A549 (cell line): ENCODE measurements around the gene GRPEL2.

Source experiments
- CEBPB ChIP-seq, 2 experiments: fragments of >200 bp in 1 of 2; sonication (Bioruptor Twin) in 1 of 2; formaldehyde crosslinking in 1 of 2; IDR thresholded peaks; 2 replicates each; pipeline ENCODE4 v1.6.1; 2012 to 2016
- EP300 ChIP-seq, 2 experiments: fragments of >200 bp; sonication (Bioruptor Twin); formaldehyde crosslinking; IDR thresholded peaks; 2 replicates in 1 of 2; 3 replicates in 1 of 2; pipeline ENCODE4 v1.6.1; 2016 to 2017
- TF ChIP-seq, protein P1 (sequence below): fragments of >200 bp; sonication (Bioruptor Twin); formaldehyde crosslinking; IDR thresholded peaks from 3 replicates; pipeline ENCODE4 v1.5.1; 2016
- TF ChIP-seq, protein P2 (sequence below): IDR thresholded peaks from 2 replicates; pipeline ENCODE4 v1.6.1; 2012

DNA sequence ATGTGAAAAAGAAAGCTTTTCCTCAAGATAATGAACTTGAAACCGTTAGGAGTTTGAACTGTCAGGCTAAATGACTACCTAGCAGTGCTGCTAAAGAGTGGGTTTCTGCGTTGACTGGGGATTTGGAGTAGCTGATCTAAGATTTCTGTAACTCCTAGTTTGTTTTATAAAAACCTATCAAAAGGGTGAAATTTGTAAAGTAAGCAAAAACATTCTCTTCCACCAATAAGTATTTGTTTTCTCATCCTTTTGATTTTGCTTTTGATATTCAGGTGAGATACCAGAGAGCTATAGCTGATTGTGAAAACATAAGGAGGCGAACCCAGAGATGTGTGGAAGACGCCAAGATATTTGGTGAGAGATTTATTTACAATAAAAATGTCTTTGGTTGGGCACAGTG, 4.1 kb downstream of the GRPEL2 start:
- no peak for TF ChIP-seq CEBPB (IDR thresholded peaks at IDR 0.05)
- TF ChIP-seq EP300 (IDR thresholded peaks at IDR 0.05): no peak
- TF ChIP-seq, protein P1, sequence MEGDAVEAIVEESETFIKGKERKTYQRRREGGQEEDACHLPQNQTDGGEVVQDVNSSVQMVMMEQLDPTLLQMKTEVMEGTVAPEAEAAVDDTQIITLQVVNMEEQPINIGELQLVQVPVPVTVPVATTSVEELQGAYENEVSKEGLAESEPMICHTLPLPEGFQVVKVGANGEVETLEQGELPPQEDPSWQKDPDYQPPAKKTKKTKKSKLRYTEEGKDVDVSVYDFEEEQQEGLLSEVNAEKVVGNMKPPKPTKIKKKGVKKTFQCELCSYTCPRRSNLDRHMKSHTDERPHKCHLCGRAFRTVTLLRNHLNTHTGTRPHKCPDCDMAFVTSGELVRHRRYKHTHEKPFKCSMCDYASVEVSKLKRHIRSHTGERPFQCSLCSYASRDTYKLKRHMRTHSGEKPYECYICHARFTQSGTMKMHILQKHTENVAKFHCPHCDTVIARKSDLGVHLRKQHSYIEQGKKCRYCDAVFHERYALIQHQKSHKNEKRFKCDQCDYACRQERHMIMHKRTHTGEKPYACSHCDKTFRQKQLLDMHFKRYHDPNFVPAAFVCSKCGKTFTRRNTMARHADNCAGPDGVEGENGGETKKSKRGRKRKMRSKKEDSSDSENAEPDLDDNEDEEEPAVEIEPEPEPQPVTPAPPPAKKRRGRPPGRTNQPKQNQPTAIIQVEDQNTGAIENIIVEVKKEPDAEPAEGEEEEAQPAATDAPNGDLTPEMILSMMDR: no peak
- TF ChIP-seq, protein P2, sequence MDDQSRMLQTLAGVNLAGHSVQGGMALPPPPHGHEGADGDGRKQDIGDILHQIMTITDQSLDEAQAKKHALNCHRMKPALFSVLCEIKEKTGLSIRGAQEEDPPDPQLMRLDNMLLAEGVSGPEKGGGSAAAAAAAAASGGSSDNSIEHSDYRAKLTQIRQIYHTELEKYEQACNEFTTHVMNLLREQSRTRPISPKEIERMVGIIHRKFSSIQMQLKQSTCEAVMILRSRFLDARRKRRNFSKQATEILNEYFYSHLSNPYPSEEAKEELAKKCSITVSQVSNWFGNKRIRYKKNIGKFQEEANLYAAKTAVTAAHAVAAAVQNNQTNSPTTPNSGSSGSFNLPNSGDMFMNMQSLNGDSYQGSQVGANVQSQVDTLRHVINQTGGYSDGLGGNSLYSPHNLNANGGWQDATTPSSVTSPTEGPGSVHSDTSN: no peak
